ENCODE results near the gene TCERG1. TPM values are rescaled to one million over a fixed set of nuclear protein-coding genes. Genes with fewer than 3 reads are reported as not detected.

TCERG1 gene
- total RNA-seq, 1 experiment from 2014 or later: 83.5 TPM

DNA sequence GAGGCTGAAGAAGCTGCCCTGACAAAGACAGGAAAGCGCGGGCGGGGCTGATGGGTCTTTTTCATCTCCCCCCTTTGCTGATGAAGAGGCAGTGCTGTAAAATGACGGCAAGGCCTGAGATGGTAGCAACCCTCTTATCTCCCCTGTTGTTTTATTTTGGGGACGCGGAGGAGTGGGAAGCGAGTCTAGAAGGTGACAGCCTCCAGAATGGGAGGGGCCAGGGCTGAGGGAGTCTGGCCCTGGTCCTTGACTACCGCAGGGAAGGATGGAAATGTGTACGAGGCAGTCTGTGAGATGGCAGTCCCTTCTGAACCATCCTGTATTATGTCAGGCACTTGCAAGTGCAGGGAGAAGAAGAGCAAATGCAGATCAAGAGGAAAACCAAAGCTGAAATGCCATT is 46.1 kb upstream of the TCERG1 start:
- no peak overlapping the region for H3K4me2 ChIP-seq (ENCODE audit: low read length)
- no peaks in the 10 kb centered on the region for H3K9me3 ChIP-seq (ENCODE audit: control insufficient read depth in 1 of 2, insufficient read depth in 1 of 2, low read depth in 1 of 2, low read length in 2 of 2)
- POLR2A ChIA-PET: no interaction called here
- no peaks in the 10 kb centered on the region for H3K4me1 ChIP-seq (ENCODE audit: control insufficient read depth in 1 of 2, insufficient read depth in 2 of 2, low read length in 2 of 2)
- H3K36me3 ChIP-seq (ENCODE audit: control insufficient read depth in 1 of 2, insufficient read depth in 2 of 2, low read length in 2 of 2): no peaks in the 10 kb centered on the region
- RAD21 ChIA-PET (ENCODE audit: low non-redundant PET in 1 of 2, low total read pairs in 2 of 2, uncharacterized antibody in 2 of 2, unreplicated experiment in 2 of 2): no interaction called here
- H3K9me2 ChIP-seq (ENCODE audit: insufficient read depth): no peaks in the 10 kb centered on the region
- DNase-seq (ENCODE audit: low read depth, low spot score) (no peak), ATAC-seq (no peak)
- H4K20me1 ChIP-seq (ENCODE audit: insufficient read depth): no peaks in the 10 kb centered on the region
- TF ChIP-seq EGR1 (IDR thresholded peaks at IDR 0.05; ENCODE audit: low read depth): no peak
- no peak for TF ChIP-seq CEBPB (IDR thresholded peaks at IDR 0.05; ENCODE audit: low read depth)
- TF ChIP-seq ELF1 (IDR thresholded peaks at IDR 0.05; ENCODE audit: borderline replicate concordance, low read depth): no peak
- TF ChIP-seq MAX (IDR thresholded peaks at IDR 0.05): no peak
- TF ChIP-seq ZFX (IDR thresholded peaks at IDR 0.05): no peak
- TF ChIP-seq ZNF274 (IDR thresholded peaks at IDR 0.05; ENCODE audit: low read depth, low read length): no peak
- no peak for TF ChIP-seq EZH2phosphoT487 (IDR thresholded peaks at IDR 0.05; ENCODE audit: borderline replicate concordance)
- no peak for TF ChIP-seq POLR2AphosphoS5 (IDR thresholded peaks at IDR 0.05; ENCODE audit: low read depth, low read length)
- TF ChIP-seq, protein P1, sequence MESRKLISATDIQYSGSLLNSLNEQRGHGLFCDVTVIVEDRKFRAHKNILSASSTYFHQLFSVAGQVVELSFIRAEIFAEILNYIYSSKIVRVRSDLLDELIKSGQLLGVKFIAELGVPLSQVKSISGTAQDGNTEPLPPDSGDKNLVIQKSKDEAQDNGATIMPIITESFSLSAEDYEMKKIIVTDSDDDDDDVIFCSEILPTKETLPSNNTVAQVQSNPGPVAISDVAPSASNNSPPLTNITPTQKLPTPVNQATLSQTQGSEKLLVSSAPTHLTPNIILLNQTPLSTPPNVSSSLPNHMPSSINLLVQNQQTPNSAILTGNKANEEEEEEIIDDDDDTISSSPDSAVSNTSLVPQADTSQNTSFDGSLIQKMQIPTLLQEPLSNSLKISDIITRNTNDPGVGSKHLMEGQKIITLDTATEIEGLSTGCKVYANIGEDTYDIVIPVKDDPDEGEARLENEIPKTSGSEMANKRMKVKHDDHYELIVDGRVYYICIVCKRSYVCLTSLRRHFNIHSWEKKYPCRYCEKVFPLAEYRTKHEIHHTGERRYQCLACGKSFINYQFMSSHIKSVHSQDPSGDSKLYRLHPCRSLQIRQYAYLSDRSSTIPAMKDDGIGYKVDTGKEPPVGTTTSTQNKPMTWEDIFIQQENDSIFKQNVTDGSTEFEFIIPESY (IDR thresholded peaks at IDR 0.05; ENCODE audit: extremely low read depth, insufficient replicate concordance, low read length): no peak
- no peak for TF ChIP-seq CTCF (IDR thresholded peaks at IDR 0.05 in 2 of 3, conservative IDR thresholded peaks at IDR 0.05 in 1 of 3; ENCODE audit: borderline replicate concordance in 1 of 3, insufficient read depth in 1 of 3, low read depth in 2 of 3, low read length in 2 of 3)
- TF ChIP-seq, protein P2, sequence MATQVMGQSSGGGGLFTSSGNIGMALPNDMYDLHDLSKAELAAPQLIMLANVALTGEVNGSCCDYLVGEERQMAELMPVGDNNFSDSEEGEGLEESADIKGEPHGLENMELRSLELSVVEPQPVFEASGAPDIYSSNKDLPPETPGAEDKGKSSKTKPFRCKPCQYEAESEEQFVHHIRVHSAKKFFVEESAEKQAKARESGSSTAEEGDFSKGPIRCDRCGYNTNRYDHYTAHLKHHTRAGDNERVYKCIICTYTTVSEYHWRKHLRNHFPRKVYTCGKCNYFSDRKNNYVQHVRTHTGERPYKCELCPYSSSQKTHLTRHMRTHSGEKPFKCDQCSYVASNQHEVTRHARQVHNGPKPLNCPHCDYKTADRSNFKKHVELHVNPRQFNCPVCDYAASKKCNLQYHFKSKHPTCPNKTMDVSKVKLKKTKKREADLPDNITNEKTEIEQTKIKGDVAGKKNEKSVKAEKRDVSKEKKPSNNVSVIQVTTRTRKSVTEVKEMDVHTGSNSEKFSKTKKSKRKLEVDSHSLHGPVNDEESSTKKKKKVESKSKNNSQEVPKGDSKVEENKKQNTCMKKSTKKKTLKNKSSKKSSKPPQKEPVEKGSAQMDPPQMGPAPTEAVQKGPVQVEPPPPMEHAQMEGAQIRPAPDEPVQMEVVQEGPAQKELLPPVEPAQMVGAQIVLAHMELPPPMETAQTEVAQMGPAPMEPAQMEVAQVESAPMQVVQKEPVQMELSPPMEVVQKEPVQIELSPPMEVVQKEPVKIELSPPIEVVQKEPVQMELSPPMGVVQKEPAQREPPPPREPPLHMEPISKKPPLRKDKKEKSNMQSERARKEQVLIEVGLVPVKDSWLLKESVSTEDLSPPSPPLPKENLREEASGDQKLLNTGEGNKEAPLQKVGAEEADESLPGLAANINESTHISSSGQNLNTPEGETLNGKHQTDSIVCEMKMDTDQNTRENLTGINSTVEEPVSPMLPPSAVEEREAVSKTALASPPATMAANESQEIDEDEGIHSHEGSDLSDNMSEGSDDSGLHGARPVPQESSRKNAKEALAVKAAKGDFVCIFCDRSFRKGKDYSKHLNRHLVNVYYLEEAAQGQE (IDR thresholded peaks at IDR 0.05; ENCODE audit: low read depth): no peak
- no peak for TF ChIP-seq RAD21 (IDR thresholded peaks at IDR 0.05; ENCODE audit: low read depth)
- no peak for TF ChIP-seq JUND (IDR thresholded peaks at IDR 0.05)
- TF ChIP-seq YY1 (IDR thresholded peaks at IDR 0.05; ENCODE audit: extremely low read depth, insufficient replicate concordance, low read depth, low read length): no peak
- no peak for TF ChIP-seq TCF7L2 (IDR thresholded peaks at IDR 0.05; ENCODE audit: borderline replicate concordance, extremely low read depth, insufficient read depth, insufficient read length)
- no peak overlapping the region for H3K4me3 ChIP-seq (replicated peaks in 1 of 2; ENCODE audit: low read depth in 1 of 2, low read length in 2 of 2)
- BruUV-seq (replicated peaks): no TSS peak
- no peak overlapping the region for H2AFZ ChIP-seq (ENCODE audit: low read depth, low read length, poor library complexity, severe bottlenecking)
- no peak overlapping the region for H3K27ac ChIP-seq (ENCODE audit: low read depth, low read length)
- no peaks in the 10 kb centered on the region for H3K79me2 ChIP-seq (ENCODE audit: insufficient read depth, low read length)
- 0 out of 2 replicates have a peak, but pooled peaks cover 10% of the 10 kb centered on the region for H3K27me3 ChIP-seq (ENCODE audit: insufficient read depth, low read length)
- CTCF ChIA-PET: no interaction called here
- intact Hi-C loops (cut with micrococcal nuclease): no loop called here
- H3K9ac ChIP-seq (ENCODE audit: low read length): no peak overlapping the region

Measured in HCT116 (cell line).